ENCODE results near the gene BICDL2.
A peak's percentile ranks its signal among the peaks of the same experiment; 100 is the strongest.

The BICDL2 gene

DNA sequence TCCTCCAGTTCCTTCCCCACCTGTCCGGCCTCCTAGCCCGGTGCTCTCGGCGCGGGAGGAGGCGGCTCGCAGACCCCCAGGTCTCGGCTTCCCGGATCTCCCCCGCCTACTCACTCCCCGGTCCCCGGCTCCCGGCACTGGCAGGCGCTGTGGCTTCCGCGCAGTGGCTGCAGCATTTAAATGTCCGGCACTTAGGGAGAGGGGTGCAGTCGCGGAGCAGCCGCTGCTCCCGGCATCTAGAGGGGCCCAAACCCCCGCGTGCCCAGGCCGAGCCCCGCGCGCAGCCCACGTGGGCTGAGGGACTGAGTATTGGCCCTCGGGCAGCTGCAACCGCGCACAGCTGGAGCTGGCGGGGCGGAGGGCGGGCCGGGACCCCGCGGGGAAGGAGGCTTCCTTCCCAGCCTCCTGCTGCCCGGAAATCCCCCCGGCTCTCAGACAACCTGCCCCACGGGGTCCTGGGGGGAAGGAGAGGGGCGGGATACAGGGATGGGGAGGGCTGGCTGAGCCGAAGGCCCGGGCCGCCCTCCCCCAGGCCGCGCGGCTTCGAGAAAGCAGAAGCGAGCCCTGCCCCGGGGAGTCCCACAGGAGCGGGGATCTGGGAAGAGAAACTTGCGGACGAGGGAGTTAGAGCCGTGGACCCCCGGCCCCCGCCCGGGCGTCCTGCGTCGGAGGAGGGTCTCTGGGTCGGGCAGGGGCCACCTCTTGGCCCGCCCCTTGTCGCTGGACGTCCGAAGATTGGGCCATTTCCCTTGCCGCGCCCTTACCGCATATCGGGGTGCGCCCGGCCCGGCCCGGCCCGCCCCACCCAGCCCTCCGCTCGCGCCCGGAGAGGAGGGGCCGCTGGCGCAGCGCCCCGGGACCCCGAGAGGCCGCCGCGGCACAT is 9.3 kb upstream of the BICDL2 start, which contains the start of gene MMP25:
Gene MMP25, plus strand, starts transcription at position 804 of the 883 bp plus-strand sequence. CDS start 357 bp downstream, outside the sequence.
- DNase-seq: no peak

- no peak for DNase-seq
These were observed 8.0 kb upstream of the BICDL2 start for GRCh38 chr16:3044708-3045107.

DNA sequence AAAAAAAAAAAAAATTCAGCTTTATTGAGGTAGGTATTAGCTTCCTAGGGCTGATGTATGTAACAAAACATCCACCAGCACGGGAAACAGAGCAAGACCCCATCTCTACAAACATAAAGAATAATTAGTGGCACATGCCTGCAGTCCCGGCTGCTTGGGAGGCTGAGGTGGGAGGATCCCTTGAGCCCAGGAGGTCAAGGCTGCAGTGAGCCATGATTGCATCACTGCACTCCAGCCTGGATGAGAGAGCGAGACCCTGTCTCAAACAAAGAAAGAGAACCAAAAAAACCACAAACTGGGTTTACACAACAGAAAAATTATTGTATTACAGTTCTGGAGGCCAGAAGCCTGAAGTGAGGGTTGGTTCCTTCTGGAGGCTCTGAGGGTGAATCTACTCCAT is 5.6 kb upstream of the BICDL2 start:
- no peak for DNase-seq

GRCh38 chr16:3038896-3039295 is 2.2 kb upstream of the BICDL2 start:
- DNase-seq: no peak

DNA sequence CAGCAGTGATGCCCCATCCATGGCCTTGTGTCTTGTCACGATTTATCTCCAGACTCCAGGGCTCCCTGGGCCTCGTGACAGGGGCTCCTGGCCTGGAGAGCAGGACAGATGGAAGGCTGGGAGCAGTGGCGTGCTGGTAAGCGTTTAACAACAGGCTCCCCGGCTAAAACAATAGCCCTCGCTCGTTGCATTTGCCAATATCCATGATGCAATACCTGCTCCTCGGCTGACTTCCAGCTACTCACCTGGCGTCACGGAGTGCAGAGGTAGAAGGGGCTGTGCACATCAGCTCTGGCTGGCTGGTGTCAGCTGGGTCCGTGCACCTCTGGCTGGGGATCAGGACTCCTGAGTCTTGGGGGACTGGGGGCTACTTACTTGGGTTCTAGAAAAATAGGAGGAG is 1.5 kb upstream of the BICDL2 start:
- no peak for DNase-seq

- DNase-seq: no peak
These were observed 595 bp downstream of the BICDL2 start for GRCh38 chr16:3035972-3036725.

GRCh38 chr16:3035289-3035971 is 1.3 kb downstream of the BICDL2 start:
- no peak for DNase-seq

DNA sequence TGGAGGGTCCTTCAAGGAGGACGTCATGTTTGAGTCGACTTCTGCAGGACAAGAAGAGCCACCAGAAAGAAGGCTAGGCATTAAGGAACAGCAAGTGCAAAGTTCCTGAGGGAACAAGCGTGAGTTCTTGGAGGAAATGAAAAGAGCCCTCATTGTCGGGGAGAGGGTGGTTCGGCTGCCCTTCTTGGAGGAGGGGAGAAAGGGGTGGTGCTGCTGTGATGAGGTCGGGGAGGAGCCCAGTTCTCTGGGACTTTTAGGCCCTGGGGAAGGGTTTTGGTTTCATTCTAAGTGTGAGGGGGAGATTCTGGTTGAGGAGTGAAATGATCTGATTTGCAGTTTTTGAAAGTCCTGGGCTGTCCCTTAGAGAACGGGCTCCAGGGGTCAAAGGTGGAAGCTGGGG is 4.1 kb downstream of the BICDL2 start:
- DNase-seq: no peak

GRCh38 chr16:3030222-3031212 is 6.2 kb downstream of the BICDL2 start:
- DNase-seq: no peak

- DNase-seq: no peak
These were observed 7.1 kb downstream of the BICDL2 start for GRCh38 chr16:3029491-3030221.

GRCh38 chr16:3028716-3029319 is 7.9 kb downstream of the BICDL2 start:
- DNase-seq: no peak

- peak; percentile 87 for DNase-seq
These were observed 8.6 kb downstream of the BICDL2 start for GRCh38 chr16:3027983-3028715.

GRCh38 chr16:3027489-3027795 is 9.3 kb downstream of the BICDL2 start:
- DNase-seq: no peak

DNA sequence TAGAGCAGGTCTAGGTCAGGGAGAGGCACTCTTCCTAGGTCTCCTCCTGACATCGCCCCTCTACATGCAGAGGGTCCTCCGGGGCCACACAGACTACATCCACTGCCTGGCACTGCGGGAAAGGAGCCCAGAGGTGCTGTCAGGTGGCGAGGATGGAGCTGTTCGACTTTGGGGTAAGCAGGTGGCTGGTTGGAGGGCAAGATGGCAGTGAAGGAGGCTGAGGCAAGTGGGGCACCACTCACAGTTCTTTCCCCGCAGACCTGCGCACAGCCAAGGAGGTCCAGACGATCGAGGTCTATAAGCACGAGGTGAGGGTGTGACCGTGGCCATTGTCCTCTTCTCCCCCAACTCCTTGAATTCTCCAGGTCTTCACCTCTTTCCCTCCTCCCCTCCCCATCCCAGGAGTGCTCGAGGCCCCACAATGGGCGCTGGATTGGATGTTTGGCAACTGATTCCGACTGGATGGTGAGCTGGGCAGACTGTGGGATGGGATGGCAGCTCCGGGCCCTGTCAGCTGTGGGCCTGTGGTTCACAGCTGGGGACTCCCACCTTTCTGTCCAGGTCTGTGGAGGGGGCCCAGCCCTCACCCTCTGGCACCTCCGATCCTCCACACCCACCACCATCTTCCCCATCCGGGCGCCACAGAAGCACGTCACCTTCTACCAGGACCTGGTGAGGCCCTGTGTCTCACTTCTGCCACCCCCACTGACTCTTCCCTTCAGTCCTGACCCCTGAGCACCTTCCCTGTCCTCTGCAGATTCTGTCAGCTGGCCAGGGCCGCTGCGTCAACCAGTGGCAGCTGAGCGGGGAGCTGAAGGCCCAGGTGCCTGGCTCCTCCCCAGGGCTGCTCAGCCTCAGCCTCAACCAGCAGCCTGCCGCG is 9.9 kb downstream of the BICDL2 start:
- DNase-seq: no peak

DNA sequence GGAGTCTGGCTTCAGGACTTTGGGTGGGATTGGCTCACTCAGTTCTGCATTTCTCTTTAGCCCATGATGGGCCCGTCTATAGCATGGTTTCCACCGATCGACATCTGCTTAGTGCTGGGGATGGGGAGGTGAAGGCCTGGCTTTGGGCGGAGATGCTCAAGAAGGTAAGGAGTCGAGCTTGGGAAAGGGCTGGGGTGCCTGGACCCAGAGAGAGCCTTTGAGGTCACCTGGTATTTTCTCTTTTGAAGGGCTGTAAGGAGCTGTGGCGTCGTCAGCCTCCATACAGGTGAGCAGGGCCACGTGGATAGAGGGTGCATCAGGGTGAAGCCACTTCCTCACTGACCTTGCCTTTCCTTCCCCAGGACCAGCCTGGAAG is 10.8 kb downstream of the BICDL2 start:
- no peak for DNase-seq

DNA sequence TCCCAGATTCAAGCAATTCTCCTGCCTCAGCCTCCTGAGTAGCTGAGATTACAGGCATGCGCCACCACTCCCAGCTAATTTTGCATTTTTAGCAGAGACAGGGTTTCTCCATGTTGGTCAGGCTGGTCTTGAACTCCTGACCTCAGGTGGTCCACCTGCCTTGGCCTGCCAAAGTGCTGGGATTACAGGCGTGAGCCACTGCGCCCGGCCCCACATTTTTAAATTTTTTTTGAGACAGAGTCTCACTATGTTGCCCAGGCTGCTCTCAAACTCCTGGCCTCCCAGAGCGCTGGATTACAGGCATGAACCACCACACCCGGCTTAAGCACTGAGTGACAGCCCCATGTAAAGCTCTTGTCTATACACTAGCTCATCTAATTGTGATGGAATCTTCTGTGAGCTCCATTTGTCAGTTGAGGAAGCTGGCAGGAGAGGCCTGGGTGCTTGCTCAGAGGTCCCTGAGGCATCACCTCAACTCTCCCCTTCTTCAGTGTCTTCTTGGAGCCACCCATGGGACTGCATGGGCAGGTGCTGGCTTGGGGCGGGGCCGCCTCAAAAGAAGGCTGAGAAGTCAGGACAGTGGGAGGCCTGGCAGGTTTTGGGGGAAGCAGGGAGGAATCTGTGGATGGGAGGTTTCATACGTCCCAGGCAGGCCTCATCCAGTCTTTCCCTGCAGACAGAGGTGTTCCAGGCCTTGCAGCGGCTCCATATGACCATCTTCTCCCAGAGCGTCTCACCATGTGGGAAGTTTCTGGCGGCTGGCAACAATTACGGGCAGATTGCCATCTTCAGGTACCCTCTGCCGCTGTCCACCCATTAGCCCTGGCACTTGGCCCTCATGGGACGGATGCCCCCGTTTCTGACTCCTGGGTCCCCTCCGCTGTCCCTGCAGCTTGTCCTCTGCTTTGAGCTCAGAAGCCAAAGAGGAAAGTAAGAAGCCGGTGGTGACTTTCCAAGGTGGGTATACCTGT is 11.4 kb downstream of the BICDL2 start:
- no peak for DNase-seq

GRCh38 chr16:3023669-3024478 is 12.9 kb downstream of the BICDL2 start, which contains the start of the genes HCFC1R1 and THOC6:
TSS of gene HCFC1R1 (minus strand) at chr16:3023942. CDS start at chr16:3023941, 1 bp downstream.
TSS of gene THOC6 (plus strand) at chr16:3024035. CDS start at chr16:3024327, 292 bp downstream.
- peak; percentile 98 for DNase-seq
